Dendritic cell treated with granulocyte-macrophage colony-stimulating factor and Interleukin-4, amounts not matched to agents 40 ng/mL and 50 ng/mL, for 4 days (primary cell): ENCODE results near the gene TCF7L2.

ENCODE experiments used
- H3K27ac Mint-ChIP-seq: one replicate; pipeline ENCODE4 v1.8.0; 2022; ENCODE audit warnings: mild to moderate bottlenecking, mixed read lengths
- H3K27me3 Mint-ChIP-seq: one replicate; pipeline ENCODE4 v1.8.0; 2022; ENCODE audit warnings: mild to moderate bottlenecking, mixed read lengths
- H3K36me3 Mint-ChIP-seq: one replicate; pipeline ENCODE4 v1.8.0; 2022; ENCODE audit warnings: low read depth, mixed read lengths
- H3K4me1 Mint-ChIP-seq: one replicate; pipeline ENCODE4 v1.8.0; 2022; ENCODE audit warnings: low read depth, mixed read lengths
- H3K4me3 Mint-ChIP-seq: one replicate; pipeline ENCODE4 v1.8.0; 2022; ENCODE audit warnings: mild to moderate bottlenecking, moderate library complexity, mixed read lengths
- H3K9me3 Mint-ChIP-seq: one replicate; pipeline ENCODE4 v1.8.0; 2022; ENCODE audit warnings: mixed read lengths
- intact Hi-C: fragments of 100-400 bp; cut with micrococcal nuclease; formaldehyde crosslinking; loops from one replicate; pipeline ENCODE4 v1.15.0; 2022

TCF7L2 gene

GRCh38 chr10:113153493-113154102 is 203.6 kb downstream of the TCF7L2 start:
- H3K27me3 Mint-ChIP-seq, result peaks cover 26% of the 10 kb centered on the region
- H3K36me3 Mint-ChIP-seq, result no peaks in the 10 kb centered on the region
- H3K27ac Mint-ChIP-seq, result no peak overlapping the region
- no peak overlapping the region for H3K4me3 Mint-ChIP-seq
- peaks cover 45% of the 10 kb centered on the region for H3K4me1 Mint-ChIP-seq
- intact Hi-C loops, result no loop called here
- H3K9me3 Mint-ChIP-seq, result no peaks in the 10 kb centered on the region

GRCh38 chr10:113157441-113157840 is 207.4 kb downstream of the TCF7L2 start:
- Mint-ChIP-seq H3K4me3 (no peak overlapping the region), H3K36me3 (peaks cover 6% of the 10 kb centered on the region), H3K9me3 (no peaks in the 10 kb centered on the region), H3K27me3 (peaks cover 22% of the 10 kb centered on the region), H3K27ac (no peak overlapping the region), H3K4me1 (peaks cover 30% of the 10 kb centered on the region)
- intact Hi-C loops, result no loop called here

DNA sequence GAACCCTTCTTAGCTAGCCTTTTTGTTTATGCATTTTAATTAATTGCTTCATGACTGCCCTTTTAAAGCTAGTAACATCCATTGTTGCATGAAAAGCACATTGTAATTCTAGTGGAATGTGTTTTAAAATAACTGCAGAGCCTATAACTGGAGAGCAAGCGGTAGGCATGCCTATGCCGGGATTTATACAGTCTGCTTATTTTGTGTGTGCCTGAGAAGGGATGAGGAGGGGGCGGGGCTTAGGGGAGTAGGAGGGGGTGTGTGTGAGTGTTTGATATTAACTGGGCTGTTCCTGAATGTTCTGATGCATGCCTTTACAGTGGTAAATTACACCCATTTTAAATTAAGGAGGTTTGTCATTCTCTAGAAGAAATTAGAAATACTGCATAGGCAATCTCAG is 208.1 kb downstream of the TCF7L2 start:
- no peaks in the 10 kb centered on the region for H3K9me3 Mint-ChIP-seq
- intact Hi-C loops, result no loop called here

DNA sequence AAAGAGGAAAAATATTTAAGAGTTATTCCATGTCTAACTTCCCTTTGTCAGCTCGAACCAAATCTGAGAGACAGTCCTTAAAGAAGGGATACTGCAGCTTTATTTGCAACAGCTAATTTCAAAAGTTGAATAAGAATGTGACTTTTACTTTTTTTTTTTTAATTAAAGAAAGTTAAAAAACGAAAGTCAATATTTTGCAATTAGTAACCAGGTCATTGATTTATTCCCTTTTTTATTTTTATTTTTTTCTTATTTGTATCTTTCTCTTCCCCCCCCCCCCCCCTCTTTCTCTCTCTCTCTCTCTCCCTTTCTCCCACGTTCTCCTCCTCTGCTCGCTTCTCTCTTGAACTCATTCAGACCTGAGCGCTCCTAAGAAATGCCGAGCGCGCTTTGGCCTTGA is 209.5 kb downstream of the TCF7L2 start:
- intact Hi-C loops, result no loop called here
- H3K36me3 Mint-ChIP-seq, result peaks cover 6% of the 10 kb centered on the region

More for the DNA sequence above, 208.1 kb downstream of the TCF7L2 start:
- Mint-ChIP-seq H3K36me3 (peaks cover 6% of the 10 kb centered on the region), H3K4me1 (peaks cover 27% of the 10 kb centered on the region), H3K27me3 (peaks cover 19% of the 10 kb centered on the region), H3K27ac (no peak overlapping the region), H3K4me3 (no peak overlapping the region)

GRCh38 chr10:113160641-113161040 is 210.6 kb downstream of the TCF7L2 start:
- Mint-ChIP-seq H3K9me3 (no peaks in the 10 kb centered on the region), H3K36me3 (peaks cover 6% of the 10 kb centered on the region), H3K27ac (no peak overlapping the region), H3K27me3 (peaks cover 28% of the 10 kb centered on the region), H3K4me3 (no peak overlapping the region), H3K4me1 (peaks cover 20% of the 10 kb centered on the region)
- intact Hi-C loops, result no loop called here

More for the DNA sequence above, 209.5 kb downstream of the TCF7L2 start:
- Mint-ChIP-seq H3K4me1 (peaks cover 21% of the 10 kb centered on the region), H3K27ac (no peak overlapping the region), H3K4me3 (no peak overlapping the region), H3K27me3 (peaks cover 27% of the 10 kb centered on the region), H3K9me3 (no peaks in the 10 kb centered on the region)

DNA sequence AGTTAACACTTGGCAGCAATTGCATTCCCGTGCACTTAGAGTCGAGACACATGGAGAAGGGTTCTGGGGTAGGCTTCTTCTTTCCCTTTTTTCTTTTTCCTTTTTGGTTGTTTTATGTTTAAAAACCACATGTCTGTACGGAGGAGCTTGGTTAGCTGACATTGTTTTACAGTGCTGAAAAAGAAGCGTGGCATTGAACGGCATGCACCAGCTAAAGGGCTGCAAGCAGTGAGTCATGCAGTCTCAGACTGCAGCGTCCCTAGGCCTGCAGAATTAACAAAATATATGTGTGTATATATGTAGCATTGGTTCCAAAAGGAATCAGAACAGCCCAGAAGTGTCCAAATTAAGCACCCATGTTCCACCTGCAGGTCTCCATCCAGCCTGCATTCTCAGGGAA is 211.0 kb downstream of the TCF7L2 start:
- Mint-ChIP-seq H3K4me1 (peaks cover 20% of the 10 kb centered on the region), H3K27ac (no peak overlapping the region)

DNA sequence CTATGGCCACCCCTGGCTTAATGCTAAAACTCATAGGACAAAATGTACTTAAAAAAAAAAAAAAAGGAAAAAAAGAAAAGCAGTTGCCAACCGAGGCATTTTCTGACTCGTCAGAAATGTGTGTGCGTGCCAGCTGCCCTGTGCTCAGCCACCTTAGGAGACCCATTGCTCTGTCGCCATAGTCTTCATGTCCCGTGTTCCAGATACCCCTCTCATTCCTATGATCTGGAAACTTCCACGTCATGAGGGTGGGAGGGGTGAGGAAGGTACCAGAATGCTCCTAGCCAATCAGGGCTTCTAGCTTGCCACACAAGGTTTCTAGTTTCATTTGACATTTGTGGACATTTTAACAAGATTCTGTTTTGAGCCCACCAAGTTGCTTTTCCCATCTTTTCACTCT is 212.9 kb downstream of the TCF7L2 start:
- Mint-ChIP-seq H3K9me3 (no peaks in the 10 kb centered on the region), H3K4me3 (no peak overlapping the region), H3K27me3 (peaks cover 22% of the 10 kb centered on the region), H3K4me1 (peaks cover 20% of the 10 kb centered on the region), H3K27ac (no peak overlapping the region), H3K36me3 (peaks cover 6% of the 10 kb centered on the region)
- intact Hi-C loops, result no loop called here

More for the DNA sequence above, 211.0 kb downstream of the TCF7L2 start:
- H3K4me3 Mint-ChIP-seq, result no peak overlapping the region
- intact Hi-C loops, result no loop called here
- no peaks in the 10 kb centered on the region for H3K9me3 Mint-ChIP-seq
- H3K27me3 Mint-ChIP-seq, result peaks cover 30% of the 10 kb centered on the region
- peaks cover 6% of the 10 kb centered on the region for H3K36me3 Mint-ChIP-seq

DNA sequence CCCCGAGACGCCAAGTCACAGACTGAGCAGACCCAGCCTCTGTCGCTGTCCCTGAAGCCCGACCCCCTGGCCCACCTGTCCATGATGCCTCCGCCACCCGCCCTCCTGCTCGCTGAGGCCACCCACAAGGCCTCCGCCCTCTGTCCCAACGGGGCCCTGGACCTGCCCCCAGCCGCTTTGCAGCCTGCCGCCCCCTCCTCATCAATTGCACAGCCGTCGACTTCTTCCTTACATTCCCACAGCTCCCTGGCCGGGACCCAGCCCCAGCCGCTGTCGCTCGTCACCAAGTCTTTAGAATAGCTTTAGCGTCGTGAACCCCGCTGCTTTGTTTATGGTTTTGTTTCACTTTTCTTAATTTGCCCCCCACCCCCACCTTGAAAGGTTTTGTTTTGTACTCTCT is 215.6 kb downstream of the TCF7L2 start:
- H3K4me3 Mint-ChIP-seq, result no peak overlapping the region
- H3K4me1 Mint-ChIP-seq, result peaks cover 37% of the 10 kb centered on the region
- intact Hi-C loops, result no loop called here
- no peaks in the 10 kb centered on the region for H3K36me3 Mint-ChIP-seq
- H3K27me3 Mint-ChIP-seq, result peaks cover 39% of the 10 kb centered on the region
- no peak overlapping the region for H3K27ac Mint-ChIP-seq
- H3K9me3 Mint-ChIP-seq, result no peaks in the 10 kb centered on the region

- intact Hi-C loops, result no loop called here
- H3K36me3 Mint-ChIP-seq, result no peaks in the 10 kb centered on the region
Measured at GRCh38 chr10:113167702-113168101, 217.7 kb downstream of the TCF7L2 start.

GRCh38 chr10:113168584-113168983 is 218.5 kb downstream of the TCF7L2 start:
- Mint-ChIP-seq H3K4me1 (peaks cover 27% of the 10 kb centered on the region), H3K27ac (no peak overlapping the region), H3K9me3 (no peaks in the 10 kb centered on the region), H3K27me3 (peaks cover 35% of the 10 kb centered on the region), H3K4me3 (no peak overlapping the region), H3K36me3 (no peaks in the 10 kb centered on the region)
- intact Hi-C loops, result no loop called here

More at GRCh38 chr10:113167702-113168101, 217.7 kb downstream of the TCF7L2 start:
- H3K4me1 Mint-ChIP-seq, result peaks cover 34% of the 10 kb centered on the region
- no peaks in the 10 kb centered on the region for H3K9me3 Mint-ChIP-seq
- H3K4me3 Mint-ChIP-seq, result no peak overlapping the region
- H3K27me3 Mint-ChIP-seq, result peaks cover 36% of the 10 kb centered on the region
- H3K27ac Mint-ChIP-seq, result no peak overlapping the region

DNA sequence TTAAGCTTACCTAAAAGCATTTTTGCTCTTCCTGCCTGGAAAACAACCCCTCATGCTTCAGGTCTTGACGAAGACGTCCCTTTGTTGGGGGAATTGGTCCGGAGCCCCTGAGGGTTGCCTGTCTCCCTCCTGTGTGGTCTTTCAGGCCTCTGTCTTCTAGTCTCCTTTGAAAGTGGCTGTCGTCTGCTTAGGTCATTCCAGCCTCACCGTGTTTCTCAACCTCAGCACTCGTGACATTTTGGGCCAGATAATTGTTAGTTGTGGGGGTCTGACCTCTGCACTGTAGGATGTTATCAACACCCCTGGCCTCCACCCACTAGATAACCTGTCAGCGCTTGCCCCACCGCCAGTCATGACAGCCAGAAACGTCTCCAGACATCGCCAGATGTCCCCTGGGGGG is 219.1 kb downstream of the TCF7L2 start:
- Mint-ChIP-seq H3K27ac (no peak overlapping the region), H3K9me3 (no peaks in the 10 kb centered on the region), H3K4me3 (no peak overlapping the region), H3K36me3 (no peaks in the 10 kb centered on the region), H3K4me1 (peaks cover 24% of the 10 kb centered on the region), H3K27me3 (peaks cover 32% of the 10 kb centered on the region)
- intact Hi-C loops, result no loop called here

DNA sequence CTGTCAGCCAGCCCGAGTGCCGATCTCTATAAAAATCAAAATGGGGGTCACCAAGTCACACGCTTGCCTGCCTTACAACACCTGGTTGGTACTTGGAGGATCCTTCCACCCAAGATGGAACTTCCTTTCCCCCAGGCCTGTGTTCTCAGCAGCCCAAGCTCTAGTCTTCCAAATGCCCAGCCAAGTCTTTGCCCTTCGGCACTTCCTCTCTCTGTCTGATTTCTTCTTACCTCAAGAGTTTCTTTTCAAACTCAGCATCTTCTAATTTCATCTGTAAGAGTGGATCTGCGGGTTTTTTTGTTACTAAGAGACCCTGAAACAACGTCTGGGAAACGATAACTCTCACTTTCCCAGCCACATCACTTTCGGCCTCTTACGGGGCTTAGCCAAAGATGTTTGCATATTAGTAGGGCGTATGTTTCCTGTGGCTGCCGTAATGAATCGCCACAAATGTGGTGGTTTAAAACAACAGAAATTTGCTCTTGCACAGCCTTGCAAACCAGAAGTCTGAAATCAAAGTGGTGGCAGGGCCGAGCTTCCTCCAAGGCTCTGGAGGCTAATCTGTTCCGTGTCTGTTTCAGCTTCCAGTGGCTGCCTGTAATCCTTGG is 219.9 kb downstream of the TCF7L2 start:
- peaks cover 31% of the 10 kb centered on the region for H3K27me3 Mint-ChIP-seq
- H3K27ac Mint-ChIP-seq, result no peak overlapping the region
- peaks cover 24% of the 10 kb centered on the region for H3K4me1 Mint-ChIP-seq
- intact Hi-C loops, result no loop called here
- H3K9me3 Mint-ChIP-seq, result no peaks in the 10 kb centered on the region
- H3K36me3 Mint-ChIP-seq, result no peaks in the 10 kb centered on the region
- no peak overlapping the region for H3K4me3 Mint-ChIP-seq

DNA sequence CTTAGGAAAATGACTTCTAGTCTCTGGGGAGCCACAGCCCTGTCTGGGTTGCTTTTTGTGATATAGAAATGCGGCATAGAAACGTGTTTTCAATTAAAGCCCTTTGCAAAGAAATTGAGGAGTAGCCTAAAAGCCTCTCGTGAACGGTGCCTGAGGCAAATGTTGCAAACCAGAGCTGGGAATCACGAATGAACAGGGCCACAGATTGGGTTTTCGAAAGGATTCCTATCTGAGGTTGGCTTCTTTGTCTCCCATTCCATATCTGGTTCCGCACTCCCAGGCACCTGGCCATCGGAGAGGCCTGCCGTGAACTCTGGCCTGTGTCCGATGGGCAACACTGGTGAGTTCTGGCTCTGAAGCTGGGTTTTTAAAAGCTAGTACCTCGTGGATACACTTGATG is 221.6 kb downstream of the TCF7L2 start:
- intact Hi-C loops, result no loop called here
- Mint-ChIP-seq H3K4me1 (peaks cover 24% of the 10 kb centered on the region), H3K9me3 (no peaks in the 10 kb centered on the region), H3K27ac (no peak overlapping the region), H3K27me3 (peaks cover 38% of the 10 kb centered on the region), H3K36me3 (no peaks in the 10 kb centered on the region), H3K4me3 (no peak overlapping the region)

- Mint-ChIP-seq H3K4me3 (no peak overlapping the region), H3K9me3 (no peaks in the 10 kb centered on the region), H3K4me1 (peaks cover 23% of the 10 kb centered on the region), H3K27me3 (peaks cover 32% of the 10 kb centered on the region), H3K27ac (no peak overlapping the region), H3K36me3 (no peaks in the 10 kb centered on the region)
- intact Hi-C loops, result no loop called here
Measured at GRCh38 chr10:113175176-113175575, 225.1 kb downstream of the TCF7L2 start.
